Measurements from ENCODE around the gene ECI2.
"Not testable (repeated sequence)": the region's sequence is repeated elsewhere in the genome, so short reads cannot be mapped to it uniquely, and the experiment has no call there.

The ECI2 gene

DNA sequence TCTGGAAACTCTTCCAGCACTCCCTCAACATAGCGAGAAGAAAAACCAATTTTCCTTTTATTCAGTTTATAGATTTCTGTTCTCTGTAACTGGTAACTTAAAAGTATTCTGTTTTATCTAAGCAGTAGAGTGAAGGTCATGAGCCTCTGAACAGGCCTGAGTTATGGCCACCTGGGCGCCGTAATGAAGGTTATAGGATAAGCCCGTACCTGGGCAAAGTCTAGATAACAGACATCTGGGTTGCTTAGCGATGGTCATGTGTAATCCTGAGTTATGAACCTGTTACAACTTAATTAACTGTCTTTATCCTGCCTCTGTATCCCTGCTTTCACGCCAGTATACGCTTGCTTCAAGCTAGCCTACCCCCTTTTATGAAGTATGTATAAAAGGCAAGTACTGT is 43.4 kb downstream of the ECI2 start:
- Histone ChIP-seq H3K4me2 (no peak overlapping the region), H3K4me3 (IDR thresholded peaks at IDR 0.05; ENCODE audit: insufficient read depth, low read depth, low read length) (no peak overlapping the region), H4K20me1 (ENCODE audit: insufficient read depth) (no peaks in the 10 kb centered on the region), H3K4me1 (ENCODE audit: low read depth, poor library complexity, severe bottlenecking) (no peaks in the 10 kb centered on the region), H3K27ac (no peak overlapping the region), H3K9ac (no peak overlapping the region), H3K36me3 (ENCODE audit: insufficient read depth) (no peaks in the 10 kb centered on the region), H3K27me3 (ENCODE audit: insufficient read depth, low read depth) (no peaks in the 10 kb centered on the region), H3K79me2 (ENCODE audit: insufficient read depth, low read depth) (no peaks in the 10 kb centered on the region), H2AFZ (ENCODE audit: low read depth) (no peak overlapping the region)
- TF ChIP-seq, protein P1, sequence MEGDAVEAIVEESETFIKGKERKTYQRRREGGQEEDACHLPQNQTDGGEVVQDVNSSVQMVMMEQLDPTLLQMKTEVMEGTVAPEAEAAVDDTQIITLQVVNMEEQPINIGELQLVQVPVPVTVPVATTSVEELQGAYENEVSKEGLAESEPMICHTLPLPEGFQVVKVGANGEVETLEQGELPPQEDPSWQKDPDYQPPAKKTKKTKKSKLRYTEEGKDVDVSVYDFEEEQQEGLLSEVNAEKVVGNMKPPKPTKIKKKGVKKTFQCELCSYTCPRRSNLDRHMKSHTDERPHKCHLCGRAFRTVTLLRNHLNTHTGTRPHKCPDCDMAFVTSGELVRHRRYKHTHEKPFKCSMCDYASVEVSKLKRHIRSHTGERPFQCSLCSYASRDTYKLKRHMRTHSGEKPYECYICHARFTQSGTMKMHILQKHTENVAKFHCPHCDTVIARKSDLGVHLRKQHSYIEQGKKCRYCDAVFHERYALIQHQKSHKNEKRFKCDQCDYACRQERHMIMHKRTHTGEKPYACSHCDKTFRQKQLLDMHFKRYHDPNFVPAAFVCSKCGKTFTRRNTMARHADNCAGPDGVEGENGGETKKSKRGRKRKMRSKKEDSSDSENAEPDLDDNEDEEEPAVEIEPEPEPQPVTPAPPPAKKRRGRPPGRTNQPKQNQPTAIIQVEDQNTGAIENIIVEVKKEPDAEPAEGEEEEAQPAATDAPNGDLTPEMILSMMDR (conservative IDR thresholded peaks at IDR 0.05; ENCODE audit: low read depth, low read length), result no peak

DNA sequence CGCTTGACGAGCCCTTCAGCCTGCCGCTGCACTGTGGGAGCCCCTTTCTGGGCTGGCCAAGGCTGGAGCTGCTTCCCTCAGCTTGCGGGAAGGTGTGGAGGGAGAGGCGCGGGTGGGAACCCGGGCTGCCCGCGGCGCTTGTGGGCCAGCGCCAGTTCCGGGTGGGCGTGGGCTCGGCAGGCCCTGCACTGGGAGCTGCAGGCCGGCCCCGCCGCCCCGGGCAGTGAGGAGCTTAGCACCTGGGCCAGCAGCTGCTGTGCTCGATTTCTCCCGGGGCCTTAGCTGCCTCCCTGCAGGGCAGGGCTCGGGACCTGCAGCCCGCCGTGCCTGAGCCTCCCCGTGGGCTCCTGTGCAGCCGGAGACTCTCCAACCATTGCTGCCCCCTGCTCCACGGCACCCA is 45.3 kb downstream of the ECI2 start:
- not testable (repeated sequence) for H3K79me2 ChIP-seq (ENCODE audit: insufficient read depth, low read depth); H3K4me3 ChIP-seq (IDR thresholded peaks at IDR 0.05; ENCODE audit: insufficient read depth, low read depth, low read length); H3K4me2 ChIP-seq

DNA sequence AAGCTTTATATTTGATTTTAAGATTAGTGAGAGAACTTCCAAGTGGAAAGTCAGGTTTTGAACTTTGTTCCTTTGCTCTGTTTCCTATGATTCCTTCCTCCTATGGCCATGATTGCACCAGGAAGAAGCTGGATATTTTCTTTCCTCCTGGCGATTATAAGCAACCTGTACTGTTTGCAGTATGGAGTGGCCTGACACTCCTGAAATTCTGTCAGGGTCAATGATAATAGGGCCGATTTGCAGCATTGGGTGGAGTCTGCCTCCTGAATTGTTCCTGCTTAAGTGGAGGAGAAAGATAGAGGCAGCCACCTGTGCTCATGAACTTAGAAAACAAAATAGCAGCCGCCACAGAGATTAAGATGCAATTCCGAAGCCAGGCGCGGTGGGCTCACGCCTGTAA is 46.7 kb downstream of the ECI2 start:
- H3K4me3 ChIP-seq (IDR thresholded peaks at IDR 0.05; ENCODE audit: insufficient read depth, low read depth, low read length), result no peak overlapping the region

More for the DNA sequence above, 45.3 kb downstream of the ECI2 start:
- not testable (repeated sequence) for H3K4me1 ChIP-seq (ENCODE audit: low read depth, poor library complexity, severe bottlenecking); H3K27ac ChIP-seq; H3K27me3 ChIP-seq (ENCODE audit: insufficient read depth, low read depth); H2AFZ ChIP-seq (ENCODE audit: low read depth); H4K20me1 ChIP-seq (ENCODE audit: insufficient read depth); H3K36me3 ChIP-seq (ENCODE audit: insufficient read depth); H3K9ac ChIP-seq

DNA sequence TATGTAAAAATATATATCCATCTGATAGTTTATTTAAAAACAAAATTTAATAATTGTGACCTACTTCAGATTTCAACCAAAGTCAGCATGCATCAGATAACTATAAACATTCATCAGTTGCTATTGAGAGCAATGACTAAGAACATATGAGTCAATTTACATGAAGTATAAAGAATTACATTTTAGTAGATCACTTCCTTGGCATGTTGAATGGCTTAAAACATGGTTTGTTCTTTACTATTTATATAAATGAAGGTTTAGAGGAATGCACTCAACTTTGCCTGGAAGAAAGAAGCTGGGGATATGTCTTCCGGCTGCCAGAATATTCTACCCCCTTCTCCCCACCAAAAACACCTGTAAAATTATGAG is 50.1 kb downstream of the ECI2 start:
- no peaks in the 10 kb centered on the region for H4K20me1 ChIP-seq (ENCODE audit: insufficient read depth)
- H3K36me3 ChIP-seq (ENCODE audit: insufficient read depth), result no peaks in the 10 kb centered on the region
- no peak overlapping the region for H3K27ac ChIP-seq
- no peaks in the 10 kb centered on the region for H3K79me2 ChIP-seq (ENCODE audit: insufficient read depth, low read depth)
- H3K4me3 ChIP-seq (IDR thresholded peaks at IDR 0.05; ENCODE audit: insufficient read depth, low read depth, low read length), result no peak overlapping the region
- H3K9ac ChIP-seq, result no peak overlapping the region
- H3K27me3 ChIP-seq (ENCODE audit: insufficient read depth, low read depth), result no peaks in the 10 kb centered on the region
- H3K4me2 ChIP-seq, result no peak overlapping the region
- H3K4me1 ChIP-seq (ENCODE audit: low read depth, poor library complexity, severe bottlenecking), result no peaks in the 10 kb centered on the region
- TF ChIP-seq, protein P1 (conservative IDR thresholded peaks at IDR 0.05; ENCODE audit: low read depth, low read length), result no peak
- no peak overlapping the region for H2AFZ ChIP-seq (ENCODE audit: low read depth)

More for the DNA sequence above, 46.7 kb downstream of the ECI2 start:
- TF ChIP-seq, protein P1 (conservative IDR thresholded peaks at IDR 0.05; ENCODE audit: low read depth, low read length), result no peak
- Histone ChIP-seq H3K9ac (no peak overlapping the region), H2AFZ (ENCODE audit: low read depth) (no peak overlapping the region), H3K36me3 (ENCODE audit: insufficient read depth) (no peaks in the 10 kb centered on the region), H3K4me2 (no peak overlapping the region), H3K79me2 (ENCODE audit: insufficient read depth, low read depth) (no peaks in the 10 kb centered on the region), H3K27ac (no peak overlapping the region), H3K27me3 (ENCODE audit: insufficient read depth, low read depth) (no peaks in the 10 kb centered on the region), H4K20me1 (ENCODE audit: insufficient read depth) (no peaks in the 10 kb centered on the region), H3K4me1 (ENCODE audit: low read depth, poor library complexity, severe bottlenecking) (no peaks in the 10 kb centered on the region)

DNA sequence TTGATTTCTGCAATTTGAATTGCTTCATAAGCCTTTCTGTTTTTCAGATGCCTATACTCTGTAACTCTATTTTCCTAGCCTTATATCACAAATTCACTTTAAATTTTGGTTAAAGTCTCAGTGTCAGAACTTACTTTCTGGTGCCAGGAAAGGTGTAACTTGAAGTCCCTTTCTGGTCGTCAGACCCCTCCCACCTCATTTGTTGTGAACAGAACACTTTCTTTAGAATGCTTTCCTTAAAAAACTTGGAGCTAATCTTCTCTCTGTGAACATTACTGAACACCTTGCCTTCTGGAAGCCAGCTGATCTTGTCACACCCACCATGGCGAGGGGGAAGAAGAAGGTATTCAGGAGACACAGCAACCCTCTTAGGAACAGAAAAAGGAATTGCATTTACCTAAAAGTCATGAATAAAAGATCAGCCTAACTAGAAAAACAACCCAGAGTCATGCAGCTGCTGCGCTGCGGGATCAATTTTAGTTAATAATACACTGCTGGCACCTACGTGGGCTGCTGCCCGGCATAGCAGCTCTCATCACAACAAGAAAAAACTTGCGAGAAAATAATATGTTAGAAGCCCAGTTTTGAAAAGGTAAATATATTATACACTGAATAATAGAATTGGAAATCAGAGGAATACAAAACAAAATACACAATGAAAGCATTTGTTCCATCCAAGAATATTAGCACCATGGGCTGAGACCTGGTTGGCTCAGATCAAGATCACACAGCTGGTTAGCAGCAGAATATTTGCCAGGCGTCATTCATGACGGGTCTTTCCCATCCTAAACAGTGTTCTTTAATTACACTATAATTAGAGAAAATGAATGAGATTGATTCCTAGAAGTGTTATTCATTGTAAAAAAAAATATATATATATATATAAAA is 50.7 kb downstream of the ECI2 start:
- H3K79me2 ChIP-seq (ENCODE audit: insufficient read depth, low read depth), result no peaks in the 10 kb centered on the region
- no peaks in the 10 kb centered on the region for H3K4me1 ChIP-seq (ENCODE audit: low read depth, poor library complexity, severe bottlenecking)
- TF ChIP-seq, protein P1 (conservative IDR thresholded peaks at IDR 0.05; ENCODE audit: low read depth, low read length), result no peak
- H3K27ac ChIP-seq, result no peak overlapping the region
- no peak overlapping the region for H3K9ac ChIP-seq
- H3K4me2 ChIP-seq, result no peak overlapping the region
- no peak overlapping the region for H3K4me3 ChIP-seq (IDR thresholded peaks at IDR 0.05; ENCODE audit: insufficient read depth, low read depth, low read length)
- no peaks in the 10 kb centered on the region for H4K20me1 ChIP-seq (ENCODE audit: insufficient read depth)
- no peaks in the 10 kb centered on the region for H3K27me3 ChIP-seq (ENCODE audit: insufficient read depth, low read depth)
- no peaks in the 10 kb centered on the region for H3K36me3 ChIP-seq (ENCODE audit: insufficient read depth)
- H2AFZ ChIP-seq (ENCODE audit: low read depth), result no peak overlapping the region

Data from KMS-11 (cell line).